ENCODE data around the gene PPARG. TPM values are rescaled to one million over a fixed set of nuclear protein-coding genes. Genes with fewer than 3 reads are reported as not detected.

The PPARG gene
- total RNA-seq, 1 donor from 2014 or later, result 25.7 TPM

DNA sequence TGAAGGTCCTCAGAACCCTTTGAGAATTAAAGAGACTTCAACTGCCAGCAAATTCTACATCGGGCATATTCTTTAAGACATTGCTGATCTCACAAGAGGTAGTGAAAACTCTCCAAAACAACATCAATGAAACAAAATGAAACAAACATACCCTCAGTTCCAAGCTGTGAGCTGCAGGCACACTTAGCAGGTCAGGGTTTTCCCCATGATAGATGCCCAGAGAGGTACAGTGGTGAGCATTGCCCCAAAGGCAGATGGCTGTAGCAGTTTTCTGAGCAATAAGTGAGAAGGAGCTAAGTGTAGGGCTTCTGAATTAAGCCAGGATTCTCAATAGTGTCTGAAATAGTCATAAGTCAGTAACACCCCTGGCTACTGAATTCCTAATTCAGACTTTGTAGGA lies 99.3 kb downstream of the PPARG start:
- DNase-seq (ENCODE audit: missing footprints), result no peak
- no peak for ATAC-seq
- intact Hi-C loops (cut with DNase I), result no loop called here

DNA sequence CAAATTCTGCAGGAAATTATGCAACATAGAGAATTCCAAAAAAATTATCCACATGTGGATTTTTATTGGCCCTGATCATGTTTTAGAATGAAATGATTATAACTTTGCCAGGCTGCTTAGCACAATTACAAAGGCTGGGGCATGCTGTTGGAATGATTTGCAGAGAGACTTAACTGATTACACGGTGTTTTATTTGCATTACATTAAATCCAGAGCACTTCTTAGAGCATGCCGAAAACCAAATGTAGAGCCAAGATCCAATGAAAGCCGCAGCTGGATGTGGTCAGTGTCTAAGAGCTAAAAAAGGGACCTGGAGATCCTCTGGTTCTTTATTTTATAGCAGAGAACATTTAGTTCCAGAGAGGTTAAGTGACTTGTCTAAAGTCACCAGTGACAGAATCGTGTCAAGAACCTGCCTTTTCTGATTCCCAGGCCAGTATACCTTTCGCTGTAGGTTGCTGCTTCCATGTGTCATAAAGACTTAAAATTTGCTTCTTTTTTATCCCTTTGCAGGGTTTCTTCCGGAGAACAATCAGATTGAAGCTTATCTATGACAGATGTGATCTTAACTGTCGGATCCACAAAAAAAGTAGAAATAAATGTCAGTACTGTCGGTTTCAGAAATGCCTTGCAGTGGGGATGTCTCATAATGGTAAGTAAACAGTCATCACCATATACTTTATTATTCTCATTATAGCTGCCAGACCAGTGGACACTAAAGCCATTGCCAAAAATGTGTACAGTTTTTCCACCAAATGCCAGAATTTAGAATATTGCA lies 103.4 kb downstream of the PPARG start:
- no peak for DNase-seq (ENCODE audit: missing footprints)
- intact Hi-C loops (cut with DNase I), result no loop called here
- no peak for ATAC-seq

DNA sequence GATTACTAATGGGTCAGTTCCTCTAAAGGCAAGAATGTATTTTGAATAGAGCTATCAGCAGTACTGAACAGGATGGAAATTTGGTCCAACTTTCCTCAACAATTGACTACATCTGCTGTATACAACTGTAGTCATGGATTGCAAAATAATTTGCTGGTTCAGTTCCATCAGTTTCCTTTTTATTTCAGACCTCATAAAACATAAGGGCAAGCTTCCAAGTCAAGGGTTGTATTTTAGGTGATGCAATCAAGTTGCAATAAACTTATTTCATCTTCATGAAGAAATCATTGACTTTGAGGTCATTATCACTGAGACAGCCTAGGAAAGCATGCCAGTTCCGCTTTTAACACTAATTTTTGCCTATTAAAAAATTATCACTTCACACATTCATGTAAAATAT lies 105.0 kb downstream of the PPARG start:
- ATAC-seq, result peak; percentile 83
- DNase-seq (ENCODE audit: missing footprints), result no peak
- intact Hi-C loops (cut with DNase I), result no loop called here

DNA sequence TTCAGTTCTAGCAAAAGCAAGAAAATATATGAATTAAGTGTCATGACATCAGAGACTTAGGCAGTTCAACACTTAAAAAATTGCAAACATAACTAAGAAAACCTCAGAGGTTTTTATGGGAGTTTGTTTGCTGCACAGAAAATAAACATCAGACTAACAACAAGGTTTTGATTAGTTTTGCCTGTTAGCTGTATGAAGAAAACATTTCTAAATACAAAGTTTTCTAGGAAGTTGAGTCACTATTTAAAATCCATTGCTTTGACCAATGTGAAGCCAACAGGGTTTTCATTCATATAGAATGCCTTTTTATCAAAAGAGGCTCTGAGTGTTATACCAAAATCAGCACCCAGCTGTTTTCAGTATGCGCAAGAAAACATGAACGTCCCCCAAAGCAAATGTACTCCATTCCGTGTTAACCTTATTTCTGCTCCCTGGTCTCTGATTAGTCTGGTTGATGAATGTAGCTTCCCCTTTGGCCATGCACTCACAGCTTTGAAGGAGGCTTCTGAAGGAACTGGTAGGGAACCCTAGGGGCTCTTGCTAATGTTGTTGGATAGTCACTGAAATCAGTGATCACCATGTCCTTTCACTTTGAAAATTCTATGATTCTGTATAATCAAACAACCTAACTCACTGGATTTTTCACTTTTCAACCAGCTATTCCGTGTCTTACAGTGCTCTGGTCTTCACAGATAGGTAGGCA lies 105.8 kb downstream of the PPARG start:
- intact Hi-C loops (cut with DNase I), result no loop called here
- no peak for DNase-seq (ENCODE audit: missing footprints)
- no peak for ATAC-seq

DNA sequence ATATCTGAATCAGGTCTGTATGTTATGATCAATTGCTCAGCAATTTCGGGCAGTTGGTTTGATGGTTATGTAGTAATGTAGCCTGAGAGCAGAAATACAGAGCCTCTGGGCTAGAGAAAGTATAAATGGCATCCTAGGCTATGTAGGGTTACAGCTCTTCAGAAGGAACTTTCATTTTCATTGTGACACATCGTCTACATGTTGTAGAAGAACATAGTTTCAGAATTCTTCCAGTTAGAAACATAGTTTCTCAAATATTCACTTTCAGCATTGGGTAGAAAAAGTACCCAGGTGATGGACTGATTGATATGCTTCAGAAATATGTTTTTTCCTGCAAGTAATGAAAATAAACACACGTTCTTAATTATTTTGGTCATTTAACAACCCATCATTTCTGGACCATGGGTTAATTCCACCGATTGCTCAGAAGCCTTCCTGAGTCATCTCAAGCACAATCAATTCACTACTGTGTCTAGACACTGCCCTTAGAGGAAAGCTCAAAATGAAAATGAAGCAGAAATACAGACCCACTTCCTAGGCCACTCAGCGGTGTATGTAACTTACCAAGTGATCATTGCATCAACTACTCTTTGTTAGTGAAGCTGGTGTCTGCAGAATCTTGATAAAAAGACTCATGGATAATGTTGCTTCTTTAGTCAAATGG lies 106.6 kb downstream of the PPARG start:
- no peak for DNase-seq (ENCODE audit: missing footprints)
- ATAC-seq, result no peak

DNA sequence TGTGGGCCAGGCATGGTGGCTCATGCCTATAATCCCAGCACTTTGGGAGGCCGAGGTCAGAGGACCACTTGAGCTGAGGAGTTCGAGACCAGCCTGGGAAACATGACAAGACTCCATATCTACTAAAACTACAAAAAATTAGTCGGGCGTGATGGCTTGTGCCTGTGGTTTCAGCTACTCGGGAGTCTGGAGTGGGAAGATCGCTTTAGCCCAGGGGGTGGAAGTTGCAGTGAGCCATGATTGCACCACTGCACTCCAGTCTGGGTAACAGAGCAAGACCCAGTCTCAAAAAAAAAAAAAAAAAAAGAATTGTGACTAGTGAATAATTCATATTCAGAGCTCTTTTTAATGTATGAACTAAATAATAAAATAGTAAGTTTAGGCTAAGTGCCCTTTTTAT lies 107.6 kb downstream of the PPARG start:
- ATAC-seq (no peak), DNase-seq (ENCODE audit: missing footprints) (no peak)
- intact Hi-C loops (cut with DNase I), result no loop called here

More for the DNA sequence above, 106.6 kb downstream of the PPARG start:
- intact Hi-C loops (cut with DNase I), result no loop called here

DNA sequence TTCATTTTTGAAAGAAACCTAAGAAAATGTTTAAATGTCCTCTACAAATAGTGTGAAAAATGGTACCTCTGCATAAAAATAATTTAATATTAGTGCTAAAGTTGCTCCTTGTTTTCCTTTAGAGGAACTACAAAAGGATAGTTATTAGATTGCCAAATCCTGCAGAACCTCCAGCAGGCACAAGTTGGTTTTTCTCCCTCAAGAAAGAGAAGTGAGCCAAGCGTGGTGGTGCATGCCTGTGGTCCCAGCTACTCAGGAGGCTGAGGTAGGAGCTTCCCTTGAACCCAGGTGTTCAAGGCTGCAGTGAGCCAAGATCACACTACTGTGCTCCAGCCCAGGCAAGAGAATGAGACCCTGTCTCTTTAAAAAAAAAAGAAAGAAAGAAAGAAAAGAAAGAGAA lies 110.4 kb downstream of the PPARG start:
- intact Hi-C loops (cut with DNase I), result no loop called here
- ATAC-seq (no peak), DNase-seq (ENCODE audit: missing footprints) (no peak)

DNA sequence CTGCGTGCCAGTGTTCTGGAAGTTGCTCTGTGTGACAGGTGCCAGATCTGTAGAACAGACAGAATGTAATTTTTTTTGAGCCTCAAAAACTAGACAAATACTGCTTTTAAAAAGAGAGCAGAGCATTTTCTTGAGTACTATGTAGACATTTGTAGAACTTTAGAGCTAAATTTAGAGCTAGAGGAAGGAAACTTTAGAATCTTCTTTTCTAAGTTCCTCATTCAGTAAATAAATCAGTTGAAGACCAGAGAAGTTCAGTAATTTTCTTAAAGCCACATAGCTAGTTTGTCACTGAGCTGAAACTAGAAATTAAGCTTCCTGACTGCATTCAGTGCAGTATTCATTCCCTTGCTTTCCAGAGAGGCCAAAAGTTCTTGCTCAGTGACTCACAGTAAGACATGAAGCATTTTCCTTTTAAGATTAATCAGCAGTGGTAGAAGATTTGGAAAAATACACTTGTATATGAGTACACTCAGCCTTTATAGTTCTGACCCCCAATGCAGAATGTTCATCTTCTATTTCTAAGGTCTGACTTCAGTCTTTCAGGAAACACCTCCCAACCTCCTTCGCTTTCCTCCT lies 111.8 kb downstream of the PPARG start:
- DNase-seq (ENCODE audit: missing footprints), result no peak
- intact Hi-C loops (cut with DNase I), result no loop called here
- no peak for ATAC-seq

DNA sequence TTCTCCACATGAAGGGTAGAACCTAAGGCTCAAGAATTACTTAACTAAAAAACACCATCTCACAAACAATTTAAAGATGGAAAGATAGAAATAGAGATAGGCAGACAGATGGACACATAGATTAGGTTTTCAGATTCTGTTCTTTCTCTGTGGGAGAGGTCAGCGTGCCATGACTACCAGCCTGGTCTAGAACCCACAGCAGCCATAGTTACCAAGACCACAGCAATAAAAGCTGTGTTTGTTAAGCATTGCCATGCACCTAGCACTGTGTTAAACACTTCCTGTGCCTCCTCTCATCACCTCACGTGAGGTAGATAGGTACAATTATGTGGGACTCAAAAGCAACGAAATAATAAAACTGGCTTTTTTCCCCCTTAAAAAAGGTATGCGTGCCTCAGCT lies 112.3 kb downstream of the PPARG start:
- intact Hi-C loops (cut with DNase I), result no loop called here

DNA sequence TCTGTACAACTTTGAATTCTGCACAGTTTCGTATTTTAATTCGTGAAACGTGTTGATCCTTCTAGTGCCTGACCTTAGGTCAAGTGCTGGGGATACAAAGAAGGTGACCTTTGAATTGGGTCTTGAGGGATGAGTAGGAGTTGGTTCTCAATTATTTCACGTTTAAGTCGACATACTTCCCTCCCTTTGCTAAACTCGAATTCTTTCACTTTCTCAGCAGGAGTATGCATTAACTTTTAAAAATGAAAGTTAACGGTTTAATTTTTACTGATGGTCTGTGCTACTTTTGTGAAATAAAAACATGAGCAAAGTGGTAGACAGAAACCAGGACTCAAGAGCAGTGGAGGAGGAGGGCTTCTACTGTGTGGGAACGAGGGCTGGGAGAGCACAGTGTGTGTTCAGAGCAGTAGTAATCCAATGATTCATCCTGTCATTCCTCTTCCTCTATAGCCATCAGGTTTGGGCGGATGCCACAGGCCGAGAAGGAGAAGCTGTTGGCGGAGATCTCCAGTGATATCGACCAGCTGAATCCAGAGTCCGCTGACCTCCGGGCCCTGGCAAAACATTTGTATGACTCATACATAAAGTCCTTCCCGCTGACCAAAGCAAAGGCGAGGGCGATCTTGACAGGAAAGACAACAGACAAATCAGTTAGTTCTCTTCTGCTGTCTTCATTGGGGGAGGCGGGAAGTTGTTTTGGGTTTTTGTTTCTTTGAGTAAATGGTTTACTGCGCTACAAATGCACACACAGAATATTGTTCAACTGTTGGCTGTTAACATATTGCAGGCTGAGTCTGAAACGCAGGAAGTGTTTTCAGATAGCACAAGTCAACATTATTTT lies 116.8 kb downstream of the PPARG start:
- intact Hi-C loops (cut with DNase I), result no loop called here
- ATAC-seq, result peak; percentile 89

More for the DNA sequence above, 112.3 kb downstream of the PPARG start:
- DNase-seq (ENCODE audit: missing footprints) (no peak), ATAC-seq (no peak)

DNA sequence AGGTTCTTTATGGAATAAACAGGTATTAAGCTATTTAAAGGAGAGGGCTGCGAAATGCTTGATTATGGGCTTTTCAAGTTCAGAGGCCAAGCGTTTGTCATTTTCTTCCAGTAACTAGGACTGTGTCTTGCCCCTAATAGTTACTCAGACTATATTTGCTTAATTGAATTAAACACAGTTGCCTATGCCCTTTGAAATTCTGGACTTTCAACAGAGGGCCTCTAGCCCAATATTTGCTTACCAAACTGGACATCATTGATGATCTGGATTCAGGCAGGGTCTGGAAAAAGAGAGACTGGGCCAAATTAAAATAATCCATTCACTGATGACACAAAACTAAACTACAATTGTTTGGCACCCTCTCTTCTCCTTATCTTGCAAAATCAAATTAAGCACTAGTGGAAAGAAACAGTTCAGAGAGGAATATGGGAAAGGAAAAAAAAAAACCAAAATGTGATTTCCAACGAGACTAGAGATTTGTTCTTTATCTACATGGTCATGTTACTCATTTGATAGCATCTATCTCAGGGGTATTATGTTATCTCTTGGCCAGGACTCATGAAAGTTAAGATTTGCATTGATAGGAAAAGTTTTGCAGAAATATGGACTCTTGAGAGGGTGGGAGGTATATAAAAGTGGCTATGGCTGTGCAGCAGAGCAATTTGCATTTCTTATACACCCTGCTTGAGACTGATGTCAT lies 120.3 kb downstream of the PPARG start:
- ATAC-seq (no peak), DNase-seq (ENCODE audit: missing footprints) (no peak)
- intact Hi-C loops (cut with DNase I), result no loop called here

More for the DNA sequence above, 116.8 kb downstream of the PPARG start:
- DNase-seq (ENCODE audit: missing footprints), result peak; percentile 91

DNA sequence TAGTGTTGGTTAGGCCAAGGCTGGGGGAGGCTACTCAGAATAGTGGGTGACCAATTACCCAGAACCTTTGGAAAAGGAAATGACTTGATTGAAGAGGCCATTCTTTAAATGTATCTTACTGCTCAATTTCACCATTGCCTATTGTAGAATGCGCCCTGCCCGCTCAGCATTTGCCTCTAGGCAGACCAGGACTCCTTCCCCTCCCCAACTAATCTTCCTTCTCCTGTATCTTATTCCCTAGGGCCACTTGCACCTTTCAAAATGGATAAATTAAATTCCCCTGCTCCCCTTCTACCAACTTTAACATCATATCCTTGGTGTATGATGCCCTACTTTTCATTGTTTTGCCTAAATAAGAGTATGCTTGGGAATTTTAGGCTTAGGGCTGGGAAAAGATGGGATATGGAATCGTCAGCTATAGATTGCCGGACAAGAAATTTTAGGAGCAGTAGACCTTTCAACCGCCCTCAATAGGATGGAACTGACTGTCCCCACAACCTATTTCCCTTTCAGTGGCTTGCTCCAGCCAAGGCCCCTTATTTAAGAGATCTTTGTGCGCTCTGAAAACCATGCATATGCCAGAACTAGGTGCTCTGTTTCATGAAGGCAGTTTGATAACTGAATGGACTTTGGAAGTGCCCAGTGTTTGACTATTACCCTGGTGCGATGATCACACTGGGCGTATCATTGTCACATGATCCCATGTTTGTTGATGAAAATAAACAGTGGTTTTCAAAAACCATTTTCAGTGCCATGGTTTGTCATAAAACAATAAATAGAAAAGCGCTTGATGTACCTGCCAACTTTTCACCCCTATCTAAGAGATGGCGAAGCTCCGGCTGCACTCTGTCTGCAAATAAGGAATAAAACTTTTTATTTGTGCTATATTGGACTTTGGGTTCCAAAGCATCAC lies 121.1 kb downstream of the PPARG start:
- intact Hi-C loops (cut with DNase I), result no loop called here
- ATAC-seq (no peak), DNase-seq (ENCODE audit: missing footprints) (no peak)

DNA sequence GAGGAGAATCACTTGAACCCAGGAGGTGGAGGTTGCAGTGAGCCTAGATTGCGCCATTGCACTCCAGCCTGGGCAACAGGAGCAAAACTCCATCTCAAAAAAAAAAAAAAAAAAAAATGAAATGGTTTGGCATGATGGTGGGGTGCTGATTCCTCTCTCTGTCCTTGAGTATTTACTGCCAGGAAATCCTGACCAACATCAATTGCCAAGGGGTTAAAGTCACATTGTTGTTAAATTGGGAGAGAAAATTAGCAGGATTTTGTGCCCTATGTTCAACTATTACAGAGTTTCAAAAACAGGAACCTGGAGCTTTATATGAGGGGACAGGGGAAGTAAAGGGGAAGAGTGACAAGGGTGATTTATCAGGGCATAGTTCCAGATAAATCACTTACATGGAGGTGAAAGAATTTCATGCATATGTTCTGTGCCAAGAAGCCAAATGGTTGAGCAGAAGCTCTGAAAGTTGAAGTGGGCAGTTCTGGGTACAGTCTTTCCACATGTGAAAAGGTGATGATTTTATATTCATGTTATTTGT lies 124.9 kb downstream of the PPARG start:
- ATAC-seq, result no peak
- no peak for DNase-seq (ENCODE audit: missing footprints)

DNA sequence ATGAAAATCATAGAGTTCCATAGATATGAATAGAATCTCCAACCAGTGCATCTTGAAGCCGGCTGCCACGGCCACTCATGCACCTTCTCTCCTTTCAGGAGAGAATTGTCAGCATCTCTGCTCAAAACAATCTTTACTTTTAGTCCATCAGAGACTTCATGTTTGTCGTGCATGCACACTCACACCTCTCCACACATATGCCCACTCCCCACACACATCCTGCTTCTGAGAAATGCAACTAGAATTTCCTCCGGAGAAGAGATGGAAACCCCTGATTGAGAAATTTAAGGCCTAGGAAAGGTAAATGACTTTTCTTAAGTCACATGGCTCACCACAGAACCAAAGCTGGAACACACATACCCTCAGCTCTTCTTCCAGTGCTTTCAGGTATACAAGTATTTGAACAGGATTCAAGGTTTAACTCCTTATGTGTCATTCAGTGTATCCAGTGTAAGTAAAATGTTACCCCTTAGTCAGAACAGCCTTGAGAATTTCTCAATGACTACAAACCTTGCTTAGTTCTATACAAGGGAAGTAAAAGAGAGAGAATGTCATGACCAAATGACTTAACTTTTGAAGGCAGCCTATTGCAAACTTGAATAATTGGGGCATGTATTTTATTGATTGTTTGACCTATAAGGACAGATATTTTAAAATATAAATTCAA lies 126.3 kb downstream of the PPARG start:
- no peak for DNase-seq (ENCODE audit: missing footprints)
- intact Hi-C loops (cut with DNase I), result loop anchor here (5.0 kb wide), 1 partner anchor 38 kb away; no protein-coding TSS in a partner anchor
- no peak for ATAC-seq

More for the DNA sequence above, 124.9 kb downstream of the PPARG start:
- intact Hi-C loops (cut with DNase I), result no loop called here

DNA sequence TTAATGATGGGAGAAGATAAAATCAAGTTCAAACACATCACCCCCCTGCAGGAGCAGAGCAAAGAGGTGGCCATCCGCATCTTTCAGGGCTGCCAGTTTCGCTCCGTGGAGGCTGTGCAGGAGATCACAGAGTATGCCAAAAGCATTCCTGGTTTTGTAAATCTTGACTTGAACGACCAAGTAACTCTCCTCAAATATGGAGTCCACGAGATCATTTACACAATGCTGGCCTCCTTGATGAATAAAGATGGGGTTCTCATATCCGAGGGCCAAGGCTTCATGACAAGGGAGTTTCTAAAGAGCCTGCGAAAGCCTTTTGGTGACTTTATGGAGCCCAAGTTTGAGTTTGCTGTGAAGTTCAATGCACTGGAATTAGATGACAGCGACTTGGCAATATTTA lies 127.9 kb downstream of the PPARG start:
- ATAC-seq, result no peak
- no peak for DNase-seq (ENCODE audit: missing footprints)
- intact Hi-C loops (cut with DNase I), result loop anchor here (5.0 kb wide), 1 partner anchor 39 kb away; no protein-coding TSS in a partner anchor

DNA sequence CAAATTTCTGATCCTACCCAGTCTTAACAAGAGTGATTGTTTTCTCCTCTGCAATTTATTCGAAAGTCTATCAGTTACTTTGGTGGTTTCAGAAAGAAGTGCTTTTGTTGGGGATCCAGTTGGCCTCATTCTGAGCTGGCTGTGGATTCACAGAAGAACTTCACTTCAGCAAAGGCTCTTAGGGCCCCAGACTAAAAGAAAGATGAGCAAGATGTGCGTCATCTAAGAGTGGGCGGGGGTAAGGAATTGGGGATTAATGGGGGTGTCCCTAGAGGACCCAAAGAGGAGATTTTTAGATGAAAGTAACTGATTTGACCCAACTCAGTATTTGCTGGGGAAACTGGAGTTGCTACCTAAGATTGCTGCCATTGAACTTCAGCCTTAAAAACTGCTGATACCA lies 131.5 kb downstream of the PPARG start:
- ATAC-seq, result no peak
- intact Hi-C loops (cut with DNase I), result no loop called here
- no peak for DNase-seq (ENCODE audit: missing footprints)
